ENCODE data around the gene LY6G5C.

Gene LY6G5C

GRCh38 chr6:31636698-31637596 lies 43.9 kb downstream of the LY6G5C start:
- no peak for DNase-seq

- DNase-seq: no peak
These were observed 45.8 kb downstream of the LY6G5C start for GRCh38 chr6:31634969-31635575.

GRCh38 chr6:31634131-31634530 lies 46.7 kb downstream of the LY6G5C start:
- DNase-seq: peak; percentile 69

GRCh38 chr6:31633447-31633846 lies 47.4 kb downstream of the LY6G5C start:
- no peak for DNase-seq

GRCh38 chr6:31632279-31632946 lies 48.5 kb downstream of the LY6G5C start:
- DNase-seq: no peak

- DNase-seq: no peak
These were observed 49.1 kb downstream of the LY6G5C start for GRCh38 chr6:31631681-31632278.

- DNase-seq: no peak
These were observed 49.7 kb downstream of the LY6G5C start for GRCh38 chr6:31631209-31631608.

GRCh38 chr6:31630177-31630934 lies 50.5 kb downstream of the LY6G5C start:
- no peak for DNase-seq

GRCh38 chr6:31629014-31629413 lies 51.9 kb downstream of the LY6G5C start:
- no peak for DNase-seq

- no peak for DNase-seq
These were observed 53.1 kb downstream of the LY6G5C start for GRCh38 chr6:31627690-31628287.

GRCh38 chr6:31626952-31627351 lies 53.9 kb downstream of the LY6G5C start:
- no peak for DNase-seq
